Measurements from ENCODE around the gene GRK4. TPM values are rescaled to one million over a fixed set of nuclear protein-coding genes. Genes with fewer than 3 reads are reported as not detected.

The GRK4 gene
- total and polyA plus RNA-seq, 2 of the 4 experiments (the other 2 are of a cell fraction) = 1.6 to 2.2 TPM

DNA sequence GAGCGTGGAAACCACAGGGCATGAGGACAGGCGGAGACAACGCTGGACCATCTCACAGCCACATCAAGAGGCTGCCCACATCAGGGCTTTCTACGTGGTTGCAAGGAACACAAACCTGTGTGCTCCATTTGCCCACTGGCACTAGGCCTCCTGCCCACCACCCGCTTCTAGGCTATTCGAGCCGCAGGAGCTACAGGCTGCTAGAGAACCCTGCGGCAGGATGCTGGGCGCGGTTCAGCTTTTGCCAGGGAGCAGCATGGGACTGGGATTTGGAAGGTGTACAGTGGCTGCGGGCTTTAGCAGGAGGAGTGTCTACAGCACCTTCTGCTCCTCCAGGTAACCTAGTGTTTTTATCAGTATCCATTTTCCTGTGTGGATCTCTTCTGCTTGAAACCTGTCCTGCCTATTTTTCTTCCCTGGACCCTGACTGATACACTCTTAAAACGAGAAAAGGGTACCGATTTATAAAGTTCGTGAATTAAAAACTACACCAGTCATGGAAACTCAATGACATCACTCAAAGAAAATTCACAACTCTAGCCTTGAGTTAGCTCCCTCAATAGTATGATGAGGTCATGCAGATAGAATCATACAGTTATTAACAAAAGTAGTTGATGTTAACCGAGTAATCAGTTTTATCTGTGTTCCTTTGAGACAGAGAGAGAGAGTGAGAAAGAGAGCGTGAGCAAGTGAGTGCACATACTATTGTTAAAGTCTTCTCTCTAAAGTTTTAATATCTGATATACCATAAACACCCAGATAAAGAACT is 13.0 kb upstream of the GRK4 start:
- DNase-seq = peak; percentile 59
- peaks cover 67% of the 10 kb centered on the region for H3K36me3 ChIP-seq (ENCODE audit: control insufficient read depth, insufficient read depth, low read length)
- H2BK120ac ChIP-seq (ENCODE audit: low read depth, low read length) = no peak overlapping the region
- H3K9me1 ChIP-seq (ENCODE audit: insufficient read depth, low read length) = peaks cover 6% of the 10 kb centered on the region; the same call in 1 of the 2 replicates
- ChIA-PET POLR2A (ENCODE audit: unreplicated experiment) (no interaction called here), CTCF (no interaction called here)
- H3K4me1 ChIP-seq (ENCODE audit: control insufficient read depth, insufficient read depth, low read length) = peaks cover 2% of the 10 kb centered on the region; the same call in 1 of the 2 replicates
- no peak overlapping the region for H2BK5ac ChIP-seq (ENCODE audit: low read depth, low read length, poor library complexity, severe bottlenecking)
- ATAC-seq (ENCODE audit: low read depth) = no peak
- no peak overlapping the region for H2AFZ ChIP-seq (replicated peaks; ENCODE audit: low read length, poor library complexity)
- no peaks in the 10 kb centered on the region for H3K9me3 ChIP-seq (ENCODE audit: control insufficient read depth, insufficient read depth, low read length)
- no peak overlapping the region for H4K91ac ChIP-seq (ENCODE audit: insufficient read depth, low read depth, low read length)
- TF ChIP-seq FOS (IDR thresholded peaks at IDR 0.05; ENCODE audit: low read depth, low read length) (no peak), CHD1 (IDR thresholded peaks at IDR 0.05; ENCODE audit: low read depth, low read length) (no peak), MXI1 (IDR thresholded peaks at IDR 0.05; ENCODE audit: borderline replicate concordance, low read depth, low read length) (no peak), RFX5 (IDR thresholded peaks at IDR 0.05; ENCODE audit: low read depth, low read length) (no peak), NFE2L2 (IDR thresholded peaks at IDR 0.05; ENCODE audit: low read depth, low read length) (no peak), POLR2A (IDR thresholded peaks at IDR 0.05; ENCODE audit: low read depth, low read length) (no peak), CEBPB (IDR thresholded peaks at IDR 0.05; ENCODE audit: low read depth, low read length) (no peak), RAD21 (IDR thresholded peaks at IDR 0.05; ENCODE audit: low read length) (no peak), ELK1 (IDR thresholded peaks at IDR 0.05; ENCODE audit: borderline replicate concordance, low read depth, low read length) (no peak), RCOR1 (IDR thresholded peaks at IDR 0.05; ENCODE audit: insufficient replicate concordance, low read length) (no peak), SMC3 (IDR thresholded peaks at IDR 0.05; ENCODE audit: low read depth, low read length) (no peak), CTCF (conservative IDR thresholded peaks at IDR 0.05; ENCODE audit: low read depth, low read length) (no peak), MAZ (IDR thresholded peaks at IDR 0.05; ENCODE audit: borderline replicate concordance, low read depth, low read length) (no peak), MAFK (IDR thresholded peaks at IDR 0.05; ENCODE audit: low read depth, low read length) (no peak)
- TF ChIP-seq, protein P1, sequence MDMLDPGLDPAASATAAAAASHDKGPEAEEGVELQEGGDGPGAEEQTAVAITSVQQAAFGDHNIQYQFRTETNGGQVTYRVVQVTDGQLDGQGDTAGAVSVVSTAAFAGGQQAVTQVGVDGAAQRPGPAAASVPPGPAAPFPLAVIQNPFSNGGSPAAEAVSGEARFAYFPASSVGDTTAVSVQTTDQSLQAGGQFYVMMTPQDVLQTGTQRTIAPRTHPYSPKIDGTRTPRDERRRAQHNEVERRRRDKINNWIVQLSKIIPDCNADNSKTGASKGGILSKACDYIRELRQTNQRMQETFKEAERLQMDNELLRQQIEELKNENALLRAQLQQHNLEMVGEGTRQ (IDR thresholded peaks at IDR 0.05; ENCODE audit: low read depth, low read length) = no peak
- no peak overlapping the region for H3K9ac ChIP-seq (ENCODE audit: low read depth, low read length)
- no peak overlapping the region for H3K4me2 ChIP-seq (ENCODE audit: low read depth, low read length)
- no TSS peak for BruUV-seq (replicated peaks)
- H3K27me3 ChIP-seq (ENCODE audit: control insufficient read depth, insufficient read depth, low read length) = no peaks in the 10 kb centered on the region
- no peak overlapping the region for H3K27ac ChIP-seq (ENCODE audit: insufficient read depth, low read length)
- intact Hi-C loops (cut with micrococcal nuclease) (no loop called here), dilution Hi-C loops (cut with HindIII; ENCODE audit: low sequenced_read_pairs, unreplicated experiment) (no loop called here), in situ Hi-C loops (cut with MboI; ENCODE audit: low sequenced_read_pairs) (no loop called here)
- no peak overlapping the region for H4K8ac ChIP-seq (ENCODE audit: low read depth in 2 of 2, low read length in 2 of 2)
- no peak overlapping the region for H3K18ac ChIP-seq (ENCODE audit: low read depth, low read length)
- H2AK5ac ChIP-seq (ENCODE audit: low read depth, low read length) = no peak overlapping the region
- H3K14ac ChIP-seq (replicated peaks; ENCODE audit: low read depth, low read length) = no peak overlapping the region
- no peak overlapping the region for H2BK15ac ChIP-seq (ENCODE audit: low read depth, low read length)
- no peak overlapping the region for H4K5ac ChIP-seq (ENCODE audit: low read depth, low read length)
- peaks cover 19% of the 10 kb centered on the region for H4K20me1 ChIP-seq (ENCODE audit: insufficient read depth, low read length)
- no peak overlapping the region for H3K56ac ChIP-seq (ENCODE audit: extremely low read depth, insufficient read depth, low read length)
- no peak overlapping the region for H3K4ac ChIP-seq (ENCODE audit: low read depth, low read length)
- peaks cover 11 to 56% of the 10 kb centered on the region in 2 experiments for H3K79me1 ChIP-seq (ENCODE audit: low read depth in 1 of 2, low read length in 2 of 2)
- H2AK9ac ChIP-seq (replicated peaks; ENCODE audit: low read depth, low read length, poor library complexity) = no peak overlapping the region
- no peak overlapping the region for H3K4me3 ChIP-seq (ENCODE audit: insufficient read depth, low read depth, low read length)
- WGBS, 2 experiments (ENCODE audit: extremely low coverage in 2 of 2, insufficient read length in 1 of 2) = 96% methylated on average over 8 of the region's 16 CpGs; no CpG with 5 or more reads in 1 of the 2 experiments
- H3K23ac ChIP-seq (ENCODE audit: low read depth, low read length) = no peak overlapping the region
- H2BK20ac ChIP-seq (ENCODE audit: low read depth, low read length) = no peak overlapping the region
